HEK293T (cell line): ENCODE measurements around the gene SMURF1.
A peak's percentile ranks its signal among the peaks of the same experiment; 100 is the strongest.

Experiments used
- CTCF ChIA-PET: fragments of 350-600 bp; formaldehyde crosslinking; extraction: SDS; loops from one replicate; lab custom pipeline; 2021; ENCODE audit warnings: antibody characterized with exemption, inconsistent platforms; lab: Yijun Ruan, JAX
- POLR2A ChIA-PET: fragments of 350-600 bp; formaldehyde crosslinking; extraction: SDS; loops from one replicate; lab custom pipeline; 2020; ENCODE audit warnings: antibody characterized with exemption, inconsistent platforms; lab: Yijun Ruan, JAX
- DNase-seq: peaks from one replicate; pipeline ENCODE4 v3.0.0; 2012; ENCODE audit warnings: mixed read lengths; ENCODE audit errors: extremely low spot score
- ARNT ChIP-seq: fragments of 450-650 bp; IDR thresholded peaks from 2 replicates; pipeline ENCODE4 v1.6.1; 2017; ENCODE audit warnings: mild to moderate bottlenecking
- BHLHE40 ChIP-seq: fragments of 450-650 bp; IDR thresholded peaks from 2 replicates; pipeline ENCODE4 v1.6.1; 2016; ENCODE audit warnings: mild to moderate bottlenecking, moderate library complexity, borderline replicate concordance
- CTBP1 ChIP-seq: fragments of 450-650 bp; IDR thresholded peaks from 2 replicates; pipeline ENCODE4 v1.6.1; 2016; ENCODE audit warnings: borderline replicate concordance
- ELF4 ChIP-seq: fragments of 450-650 bp; IDR thresholded peaks from 2 replicates; pipeline ENCODE4 v1.6.1; 2017; ENCODE audit warnings: antibody characterized with exemption
- FOXA1 ChIP-seq: fragments of 450-650 bp; IDR thresholded peaks from 2 replicates; pipeline ENCODE4 v1.6.1; 2016; ENCODE audit warnings: mild to moderate bottlenecking
- FOXK2 ChIP-seq: fragments of 450-650 bp; IDR thresholded peaks from 2 replicates; pipeline ENCODE4 v1.6.1; 2016; ENCODE audit warnings: mild to moderate bottlenecking
- FOXM1 ChIP-seq: fragments of 450-650 bp; IDR thresholded peaks from 2 replicates; pipeline ENCODE4 v1.6.1; 2017; ENCODE audit warnings: mild to moderate bottlenecking, borderline replicate concordance
- HDGF ChIP-seq: fragments of 450-650 bp; IDR thresholded peaks from 2 replicates; pipeline ENCODE4 v1.6.1; 2017; ENCODE audit warnings: antibody characterized with exemption, borderline replicate concordance
- L3MBTL2 ChIP-seq: fragments of 450-650 bp; conservative IDR thresholded peaks from 2 replicates; pipeline ENCODE4 v1.6.1; 2016; ENCODE audit warnings: mild to moderate bottlenecking
- LEF1 ChIP-seq: fragments of 450-650 bp; IDR thresholded peaks from 2 replicates; pipeline ENCODE4 v1.6.1; 2017; ENCODE audit warnings: mild to moderate bottlenecking, borderline replicate concordance
- NFRKB ChIP-seq: fragments of 450-650 bp; IDR thresholded peaks from 2 replicates; pipeline ENCODE4 v1.6.1; 2016; ENCODE audit warnings: mild to moderate bottlenecking, moderate library complexity
- SP1 ChIP-seq: fragments of 450-650 bp; IDR thresholded peaks from 2 replicates; pipeline ENCODE4 v1.6.1; 2017
- SUZ12 ChIP-seq: fragments of 450-650 bp; IDR thresholded peaks from 2 replicates; pipeline ENCODE4 v1.6.1; 2016; ENCODE audit warnings: mild to moderate bottlenecking
- TARDBP ChIP-seq: fragments of 450-650 bp; IDR thresholded peaks from 2 replicates; pipeline ENCODE4 v1.6.1; 2016
- ZNF384 ChIP-seq: fragments of 450-650 bp; IDR thresholded peaks from 2 replicates; pipeline ENCODE4 v1.6.1; 2016
- TF ChIP-seq, protein P1 (sequence below): fragments of 450-650 bp; IDR thresholded peaks from 2 replicates; pipeline ENCODE4 v1.6.1; 2016

SMURF1 gene

GRCh38 chr7:99042957-99043356, 101.0 kb downstream of the SMURF1 start:
- CTCF ChIA-PET = no interaction called here
- POLR2A ChIA-PET = no interaction called here
- DNase-seq = no peak
- no peak for TF ChIP-seq LEF1
- TF ChIP-seq HDGF = no peak
- TF ChIP-seq BHLHE40 = no peak
- no peak for TF ChIP-seq CTBP1
- no peak for TF ChIP-seq SUZ12
- TF ChIP-seq, protein P1, sequence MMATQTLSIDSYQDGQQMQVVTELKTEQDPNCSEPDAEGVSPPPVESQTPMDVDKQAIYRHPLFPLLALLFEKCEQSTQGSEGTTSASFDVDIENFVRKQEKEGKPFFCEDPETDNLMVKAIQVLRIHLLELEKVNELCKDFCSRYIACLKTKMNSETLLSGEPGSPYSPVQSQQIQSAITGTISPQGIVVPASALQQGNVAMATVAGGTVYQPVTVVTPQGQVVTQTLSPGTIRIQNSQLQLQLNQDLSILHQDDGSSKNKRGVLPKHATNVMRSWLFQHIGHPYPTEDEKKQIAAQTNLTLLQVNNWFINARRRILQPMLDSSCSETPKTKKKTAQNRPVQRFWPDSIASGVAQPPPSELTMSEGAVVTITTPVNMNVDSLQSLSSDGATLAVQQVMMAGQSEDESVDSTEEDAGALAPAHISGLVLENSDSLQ = no peak
- TF ChIP-seq NFRKB = no peak
- TF ChIP-seq TARDBP = no peak
- no peak for TF ChIP-seq L3MBTL2
- TF ChIP-seq ZNF384 = no peak
- no peak for TF ChIP-seq FOXA1
- no peak for TF ChIP-seq SP1
- no peak for TF ChIP-seq ARNT
- TF ChIP-seq FOXM1 = no peak
- no peak for TF ChIP-seq FOXK2
- TF ChIP-seq ELF4 = no peak

DNA sequence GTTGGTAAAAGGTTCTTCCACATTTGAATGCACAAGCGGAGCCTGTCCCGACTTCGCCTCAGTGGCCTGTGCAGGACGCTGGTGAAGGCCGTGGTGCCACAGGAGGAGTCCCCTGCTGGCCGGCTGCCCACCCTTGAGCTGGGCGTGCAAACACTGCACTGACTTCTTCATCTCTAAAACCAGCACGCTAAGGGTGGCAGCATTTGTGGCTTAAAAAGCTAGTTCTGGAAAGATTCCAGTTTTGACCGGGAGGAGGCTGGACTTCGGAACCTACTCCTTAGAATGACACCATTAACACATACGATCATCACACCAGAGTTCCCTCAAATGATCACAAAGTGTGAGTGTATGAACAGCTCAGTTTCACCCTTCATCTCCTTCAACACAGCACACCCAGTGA, 102.4 kb downstream of the SMURF1 start:
- ChIA-PET POLR2A (no interaction called here), CTCF (interaction anchor here (1.8 kb wide), 1 partner anchor 272 kb away, joined by 7 read pairs; no protein-coding TSS in a partner anchor)
- no peak for DNase-seq
- TF ChIP-seq TARDBP (no peak), ZNF384 (no peak), HDGF (no peak), FOXM1 (no peak), BHLHE40 (no peak), CTBP1 (no peak), L3MBTL2 (no peak), FOXK2 (no peak), SP1 (no peak)

- POLR2A ChIA-PET = interaction anchor here (1.2 kb wide), 1 partner anchor 286 kb away, joined by 3 read pairs; no protein-coding TSS in a partner anchor
- peak; percentile 87 for DNase-seq
- CTCF ChIA-PET = interaction anchor here (0.5 to 1.8 kb wide), 4 partner anchors 10 to 273 kb away, joined by 3 to 7 read pairs (median 3); no protein-coding TSS in a partner anchor
- no peak for TF ChIP-seq LEF1
- no peak for TF ChIP-seq BHLHE40
- no peak for TF ChIP-seq SUZ12
- TF ChIP-seq SP1 = no peak
- TF ChIP-seq L3MBTL2 = no peak
- no peak for TF ChIP-seq FOXA1
- TF ChIP-seq ELF4 = no peak
- no peak for TF ChIP-seq ARNT
- no peak for TF ChIP-seq ZNF384
- no peak for TF ChIP-seq HDGF
- TF ChIP-seq, protein P1 = no peak
- no peak for TF ChIP-seq FOXK2
- no peak for TF ChIP-seq CTBP1
- no peak for TF ChIP-seq NFRKB
- no peak for TF ChIP-seq TARDBP
These were observed 103.6 kb downstream of the SMURF1 start for GRCh38 chr7:99040104-99040958.

DNA sequence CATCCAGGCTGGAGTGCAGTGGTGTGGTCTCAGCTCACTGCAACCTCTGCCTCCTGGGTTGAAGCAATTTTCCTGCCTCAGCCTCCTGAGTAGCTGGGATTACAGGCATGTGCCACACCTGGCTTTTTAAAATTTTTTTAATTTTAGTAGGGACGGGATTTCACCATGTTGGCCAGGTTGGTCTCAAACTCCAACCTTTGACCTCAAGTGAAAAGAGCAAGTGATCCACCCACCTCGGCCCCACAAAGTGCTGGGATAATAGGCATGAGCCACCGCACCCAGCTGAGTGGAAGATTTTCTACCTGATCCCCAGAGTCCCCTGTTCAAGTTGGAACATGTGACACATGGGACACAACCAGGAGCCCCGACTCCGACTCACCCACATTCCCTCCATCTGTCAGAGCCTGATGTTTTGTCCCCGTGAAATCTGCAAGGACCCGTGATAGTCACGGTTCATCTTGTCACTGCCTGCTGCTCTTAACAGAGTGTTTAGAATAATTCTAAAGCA, 104.5 kb downstream of the SMURF1 start:
- ChIA-PET POLR2A (no interaction called here), CTCF (no interaction called here)
- TF ChIP-seq L3MBTL2 (no peak), FOXK2 (no peak), ELF4 (no peak), ARNT (no peak), BHLHE40 (no peak), SP1 (no peak), FOXA1 (no peak), SUZ12 (no peak), TARDBP (no peak), LEF1 (no peak)
- no peak for DNase-seq

DNA sequence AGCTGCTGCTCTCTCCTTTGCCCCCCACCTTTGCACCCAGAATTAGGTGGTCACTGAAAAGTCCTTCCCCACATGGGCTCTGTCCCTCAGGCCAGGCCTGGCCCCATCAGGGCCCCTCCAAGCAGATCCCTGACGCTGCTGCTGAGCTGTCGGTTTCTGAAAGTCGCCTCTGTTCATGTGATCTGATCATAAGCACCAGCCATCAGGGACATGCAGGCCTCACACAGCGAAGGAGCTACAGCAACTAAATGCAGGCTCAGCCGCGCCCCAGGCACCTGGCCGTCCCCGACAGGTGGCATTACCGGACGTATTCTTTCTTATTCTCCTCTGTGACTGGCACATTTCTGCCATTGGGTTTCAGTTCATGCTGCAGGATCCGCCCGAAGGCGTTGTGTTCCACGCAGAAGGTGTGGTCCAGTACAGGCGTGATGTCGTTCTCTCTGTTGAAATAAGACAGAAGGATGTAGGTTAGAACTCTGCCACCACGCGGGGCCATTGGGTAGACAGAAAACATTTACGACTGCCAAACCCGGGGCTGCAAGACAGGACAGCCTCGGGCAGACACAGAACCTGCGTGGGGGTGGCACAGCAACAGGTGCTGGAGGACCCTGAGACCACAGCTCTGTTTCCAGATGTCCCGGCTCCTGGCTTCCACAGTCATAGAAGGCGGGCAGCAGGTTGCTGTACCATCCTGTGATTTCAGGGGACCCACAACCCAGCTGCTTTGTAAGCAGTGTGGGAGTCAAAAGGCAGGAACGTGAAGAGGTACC, 105.6 kb downstream of the SMURF1 start:
- ChIA-PET POLR2A (no interaction called here), CTCF (interaction anchor here (0.6 to 0.7 kb wide), 2 partner anchors 36 to 99 kb away, joined by 3 read pairs; no protein-coding TSS in a partner anchor)
- TF ChIP-seq BHLHE40 = no peak
- no peak for TF ChIP-seq LEF1
- TF ChIP-seq, protein P1 = no peak
- no peak for TF ChIP-seq SP1
- no peak for DNase-seq
